Left lung (tissue), 10 donors: ENCODE measurements around the gene DNM3. TPM values are rescaled to one million over a fixed set of nuclear protein-coding genes. Genes with fewer than 3 reads are reported as not detected.

Experiments
- ATAC-seq: fragments of 200-7000 bp; cut with Tn5 transposase; one replicate; pipeline ENCODE4 v1.9.1; 2020; ENCODE audit warnings: moderate library complexity
- DNase-seq, 4 donors: peaks; one replicate each; pipeline ENCODE4 v3.0.0-alpha.2; 2013 to 2020
- H3K27ac ChIP-seq, 2 donors: fragments of 200-600 bp; sonication (generic) in 1 of 2; one replicate each; pipeline versions ENCODE4 v1.5.0 to v1.8.0; 2020 to 2021
- H3K27me3 ChIP-seq, 2 donors: fragments of 200-600 bp; sonication (generic) in 1 of 2; one replicate each; pipeline versions ENCODE4 v1.5.0 to v1.8.0; 2020 to 2021
- H3K36me3 ChIP-seq, 2 donors: fragments of 200-600 bp; sonication (generic) in 1 of 2; one replicate each; pipeline versions ENCODE4 v1.5.0 to v1.8.0; 2020 to 2021
- H3K4me1 ChIP-seq, 2 donors: fragments of 200-600 bp; one replicate each; pipeline ENCODE4 v1.8.0; 2021
- H3K4me3 ChIP-seq, 2 donors: fragments of 200-600 bp; sonication (generic) in 1 of 2; one replicate each; pipeline versions ENCODE4 v1.5.0 to v1.8.0; 2020 to 2021; ENCODE audit warnings: mild to moderate bottlenecking in 1 of 2
- H3K9me3 ChIP-seq, 2 donors: fragments of 200-600 bp; sonication (generic) in 1 of 2; one replicate each; pipeline versions ENCODE4 v1.5.0 to v1.8.0; 2020 to 2021
- intact Hi-C, 2 donors: fragments of 100-400 bp; cut with DNase I; formaldehyde crosslinking; loops; one replicate each; pipeline versions ENCODE4 v1.11.2 to v1.14.2; 2022
- polyA plus RNA-seq, 6 donors: library from polyadenylated mRNA; unstranded; fragments of 120-200 nt; gene quantifications; one replicate each; pipeline ENCODE4 v1.2.1, GENCODE V29; 2013; ENCODE audit not compliant: insufficient read length in 6 of 6
- total RNA-seq, 2 donors: library from RNA; stranded (reverse); fragmentation: NEBNext Ultra II Directional; extraction: Animal tissue kit (Norgen Biotek cat#: 25700); gene quantifications; one replicate each; pipeline ENCODE4 v1.2.1, GENCODE V29; 2021
- TF ChIP-seq, protein P1 (sequence below), 2 donors: fragments of 200-600 bp; sonication (generic) in 1 of 2; IDR thresholded peaks; one replicate each; pipeline versions ENCODE4 v1.5.0 to v1.8.0; 2021; ENCODE audit warnings: antibody characterized with exemption in 2 of 2
- donor health status: DM: no; HTN: yes; CAD: no.
- donor health status: DM: no; HTN: no; CAD: no.

The DNM3 gene
- total and polyA plus RNA-seq, 8 donors = 5.2 to 7.7 (median 6.3) TPM

- Histone ChIP-seq H3K4me1 (peaks cover 22 to 26% of the 10 kb centered on the region in 2 donors), H3K36me3 (no peaks in the 10 kb centered on the region), H3K27ac (no peak overlapping the region), H3K27me3 (no peaks in the 10 kb centered on the region), H3K9me3 (peaks cover 0 to 2% of the 10 kb centered on the region in 2 donors), H3K4me3 (no peak overlapping the region)
- DNase-seq = no peak
- TF ChIP-seq, protein P1, sequence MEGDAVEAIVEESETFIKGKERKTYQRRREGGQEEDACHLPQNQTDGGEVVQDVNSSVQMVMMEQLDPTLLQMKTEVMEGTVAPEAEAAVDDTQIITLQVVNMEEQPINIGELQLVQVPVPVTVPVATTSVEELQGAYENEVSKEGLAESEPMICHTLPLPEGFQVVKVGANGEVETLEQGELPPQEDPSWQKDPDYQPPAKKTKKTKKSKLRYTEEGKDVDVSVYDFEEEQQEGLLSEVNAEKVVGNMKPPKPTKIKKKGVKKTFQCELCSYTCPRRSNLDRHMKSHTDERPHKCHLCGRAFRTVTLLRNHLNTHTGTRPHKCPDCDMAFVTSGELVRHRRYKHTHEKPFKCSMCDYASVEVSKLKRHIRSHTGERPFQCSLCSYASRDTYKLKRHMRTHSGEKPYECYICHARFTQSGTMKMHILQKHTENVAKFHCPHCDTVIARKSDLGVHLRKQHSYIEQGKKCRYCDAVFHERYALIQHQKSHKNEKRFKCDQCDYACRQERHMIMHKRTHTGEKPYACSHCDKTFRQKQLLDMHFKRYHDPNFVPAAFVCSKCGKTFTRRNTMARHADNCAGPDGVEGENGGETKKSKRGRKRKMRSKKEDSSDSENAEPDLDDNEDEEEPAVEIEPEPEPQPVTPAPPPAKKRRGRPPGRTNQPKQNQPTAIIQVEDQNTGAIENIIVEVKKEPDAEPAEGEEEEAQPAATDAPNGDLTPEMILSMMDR (IDR thresholded peaks at IDR 0.05) = no peak
- intact Hi-C loops = no loop called here
- no peak for ATAC-seq
Observed at GRCh38 chr1:172185996-172186395, 344.7 kb downstream of the DNM3 start.

GRCh38 chr1:172201572-172201971 is 360.3 kb downstream of the DNM3 start:
- H3K27me3 ChIP-seq = no peaks in the 10 kb centered on the region
- ATAC-seq = no peak
- H3K36me3 ChIP-seq = no peaks in the 10 kb centered on the region
- H3K27ac ChIP-seq = no peak overlapping the region
- peaks cover 0 to 31% of the 10 kb centered on the region in 2 donors for H3K9me3 ChIP-seq
- peak in 1 of 4 donors; percentile 39 for DNase-seq
- H3K4me3 ChIP-seq = no peak overlapping the region
- TF ChIP-seq, protein P1 (IDR thresholded peaks at IDR 0.05) = no peak
- intact Hi-C loops = no loop called here
- no peaks in the 10 kb centered on the region for H3K4me1 ChIP-seq

- Histone ChIP-seq H3K4me3 (no peak overlapping the region), H3K4me1 (no peaks in the 10 kb centered on the region), H3K36me3 (no peaks in the 10 kb centered on the region), H3K9me3 (peaks cover 0 to 16% of the 10 kb centered on the region in 2 donors), H3K27ac (no peak overlapping the region), H3K27me3 (no peaks in the 10 kb centered on the region)
- DNase-seq (peak in 2 of 4 donors; percentile 28 to 32), ATAC-seq (no peak)
- TF ChIP-seq, protein P1 (IDR thresholded peaks at IDR 0.05) = no peak
- intact Hi-C loops = no loop called here
Observed at GRCh38 chr1:172203135-172203823, 362.0 kb downstream of the DNM3 start.

DNA sequence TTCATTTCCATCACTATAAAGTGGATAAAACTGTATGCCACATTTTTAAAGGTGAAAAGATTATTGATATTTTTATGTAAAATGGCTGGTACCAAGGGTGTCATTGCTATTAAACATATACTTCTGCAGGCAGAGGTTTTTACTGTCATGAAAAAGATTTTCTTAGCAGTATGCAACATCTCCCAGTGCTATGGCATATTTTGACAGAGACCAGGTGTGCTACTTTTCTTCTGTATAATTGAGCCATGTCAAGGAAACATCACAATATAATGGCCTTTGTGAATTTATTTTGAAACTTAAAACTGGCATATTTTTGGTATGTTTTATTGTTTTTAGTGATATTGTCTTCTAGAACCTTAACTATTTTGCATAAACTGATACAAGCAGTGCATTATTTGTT is 362.6 kb downstream of the DNM3 start:
- TF ChIP-seq, protein P1 (IDR thresholded peaks at IDR 0.05) = no peak
- ATAC-seq (no peak), DNase-seq (no peak)
- H3K36me3 ChIP-seq = no peaks in the 10 kb centered on the region
- no peaks in the 10 kb centered on the region for H3K27me3 ChIP-seq
- intact Hi-C loops = no loop called here
- peaks cover 0 to 9% of the 10 kb centered on the region in 2 donors for H3K9me3 ChIP-seq
- no peaks in the 10 kb centered on the region for H3K4me1 ChIP-seq
- no peak overlapping the region for H3K27ac ChIP-seq
- H3K4me3 ChIP-seq = no peak overlapping the region

GRCh38 chr1:172206256-172206655 is 365.0 kb downstream of the DNM3 start:
- no peak overlapping the region for H3K4me3 ChIP-seq
- H3K27me3 ChIP-seq = no peaks in the 10 kb centered on the region
- no peaks in the 10 kb centered on the region for H3K9me3 ChIP-seq
- no peaks in the 10 kb centered on the region for H3K4me1 ChIP-seq
- no peaks in the 10 kb centered on the region for H3K36me3 ChIP-seq
- H3K27ac ChIP-seq = no peak overlapping the region
- DNase-seq (no peak), ATAC-seq (no peak)
- TF ChIP-seq, protein P1 (IDR thresholded peaks at IDR 0.05) = no peak
- intact Hi-C loops = no loop called here
